ENCODE results near the gene C10orf67.

The C10orf67 gene

GRCh38 chr10:23362879-23363792 is 18.5 kb upstream of the C10orf67 start:
- no peak for DNase-seq (ENCODE audit: low read depth)
- no peak overlapping the region for H3K4me3 ChIP-seq (ENCODE audit: control insufficient read depth, low read depth, low read length)
- TF ChIP-seq, protein P1, sequence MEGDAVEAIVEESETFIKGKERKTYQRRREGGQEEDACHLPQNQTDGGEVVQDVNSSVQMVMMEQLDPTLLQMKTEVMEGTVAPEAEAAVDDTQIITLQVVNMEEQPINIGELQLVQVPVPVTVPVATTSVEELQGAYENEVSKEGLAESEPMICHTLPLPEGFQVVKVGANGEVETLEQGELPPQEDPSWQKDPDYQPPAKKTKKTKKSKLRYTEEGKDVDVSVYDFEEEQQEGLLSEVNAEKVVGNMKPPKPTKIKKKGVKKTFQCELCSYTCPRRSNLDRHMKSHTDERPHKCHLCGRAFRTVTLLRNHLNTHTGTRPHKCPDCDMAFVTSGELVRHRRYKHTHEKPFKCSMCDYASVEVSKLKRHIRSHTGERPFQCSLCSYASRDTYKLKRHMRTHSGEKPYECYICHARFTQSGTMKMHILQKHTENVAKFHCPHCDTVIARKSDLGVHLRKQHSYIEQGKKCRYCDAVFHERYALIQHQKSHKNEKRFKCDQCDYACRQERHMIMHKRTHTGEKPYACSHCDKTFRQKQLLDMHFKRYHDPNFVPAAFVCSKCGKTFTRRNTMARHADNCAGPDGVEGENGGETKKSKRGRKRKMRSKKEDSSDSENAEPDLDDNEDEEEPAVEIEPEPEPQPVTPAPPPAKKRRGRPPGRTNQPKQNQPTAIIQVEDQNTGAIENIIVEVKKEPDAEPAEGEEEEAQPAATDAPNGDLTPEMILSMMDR (IDR thresholded peaks at IDR 0.05; ENCODE audit: control insufficient read depth, insufficient read depth, low read depth, low read length, missing control alignments): no peak

GRCh38 chr10:23362069-23362830 is 17.7 kb upstream of the C10orf67 start:
- H3K4me3 ChIP-seq (ENCODE audit: control insufficient read depth, low read depth, low read length): no peak overlapping the region

GRCh38 chr10:23361665-23362064 is 17.1 kb upstream of the C10orf67 start:
- DNase-seq (ENCODE audit: low read depth): no peak
- TF ChIP-seq, protein P1 (IDR thresholded peaks at IDR 0.05; ENCODE audit: control insufficient read depth, insufficient read depth, low read depth, low read length, missing control alignments): no peak

More at GRCh38 chr10:23362069-23362830, 17.7 kb upstream of the C10orf67 start:
- TF ChIP-seq, protein P1 (IDR thresholded peaks at IDR 0.05; ENCODE audit: control insufficient read depth, insufficient read depth, low read depth, low read length, missing control alignments): no peak
- DNase-seq (ENCODE audit: low read depth): no peak

DNA sequence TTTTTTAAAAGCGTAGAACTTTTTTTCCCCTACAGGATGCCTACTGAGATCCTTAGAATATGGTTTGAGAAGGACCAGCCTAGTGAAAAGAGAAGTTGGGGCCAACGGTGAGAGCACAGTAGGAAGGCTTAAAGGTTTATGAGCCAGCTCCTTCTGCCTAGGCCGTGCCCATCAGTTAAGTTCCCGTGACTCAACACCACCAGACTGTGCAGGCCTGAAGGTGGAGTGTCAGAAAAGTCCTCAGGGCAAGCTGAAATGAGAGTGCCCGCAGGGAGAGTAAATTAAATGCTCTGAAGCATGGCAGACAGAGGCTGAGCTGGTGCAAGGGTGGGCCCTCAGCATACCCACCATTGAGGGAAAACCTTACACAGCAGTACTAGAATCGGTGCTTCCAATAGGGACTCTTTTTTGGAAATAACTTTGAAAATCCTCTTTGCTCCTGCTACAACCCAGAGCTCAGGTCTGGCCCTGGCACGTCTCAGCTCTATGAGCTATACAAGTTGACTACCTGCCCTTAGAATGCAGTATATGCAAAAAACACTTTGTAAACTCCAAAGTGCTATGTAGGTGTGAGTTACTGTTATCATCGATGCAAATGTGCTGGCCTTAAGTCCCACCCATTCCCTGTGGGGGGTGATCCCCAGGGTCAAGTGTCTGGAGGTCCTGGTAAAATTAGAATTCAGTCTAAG is 15.2 kb upstream of the C10orf67 start:
- DNase-seq (ENCODE audit: low read depth): no peak
- no peak overlapping the region for H3K4me3 ChIP-seq (ENCODE audit: control insufficient read depth, low read depth, low read length)
- TF ChIP-seq, protein P1 (IDR thresholded peaks at IDR 0.05; ENCODE audit: control insufficient read depth, insufficient read depth, low read depth, low read length, missing control alignments): no peak

More at GRCh38 chr10:23361665-23362064, 17.1 kb upstream of the C10orf67 start:
- H3K4me3 ChIP-seq (ENCODE audit: control insufficient read depth, low read depth, low read length): no peak overlapping the region

- TF ChIP-seq, protein P1 (IDR thresholded peaks at IDR 0.05; ENCODE audit: control insufficient read depth, insufficient read depth, low read depth, low read length, missing control alignments): peak; percentile 22
- H3K4me3 ChIP-seq (ENCODE audit: control insufficient read depth, low read depth, low read length): no peak overlapping the region
- no peak for DNase-seq (ENCODE audit: low read depth)
These were observed 13.8 kb upstream of the C10orf67 start for GRCh38 chr10:23358357-23358756.

- no peak for DNase-seq (ENCODE audit: low read depth)
- TF ChIP-seq, protein P1 (IDR thresholded peaks at IDR 0.05; ENCODE audit: control insufficient read depth, insufficient read depth, low read depth, low read length, missing control alignments): no peak
- no peak overlapping the region for H3K4me3 ChIP-seq (ENCODE audit: control insufficient read depth, low read depth, low read length)
These were observed 10.2 kb upstream of the C10orf67 start for GRCh38 chr10:23354630-23355279.
